Measurements from ENCODE around the gene RELB.

GRCh38 chr19:45063851-45064801, 62.9 kb downstream of the RELB start:
- TF ChIP-seq CTCF (conservative IDR thresholded peaks at IDR 0.05 in 1 of 2, IDR thresholded peaks at IDR 0.05 in 1 of 2; ENCODE audit: low read depth in 1 of 2, low read length in 2 of 2), result no peak
- TF ChIP-seq EZH2 (IDR thresholded peaks at IDR 0.05; ENCODE audit: low read length, missing control alignments), result no peak
